NOMO-1 (cell line): ENCODE measurements around the gene GSTO1.

Source experiments
- DNase-seq, 2 experiments: peaks; one replicate each; lab custom pipeline; 2025; ENCODE audit not compliant: unreplicated experiment in 2 of 2; lab: John Stamatoyannopoulos, UW

GSTO1 gene

DNA sequence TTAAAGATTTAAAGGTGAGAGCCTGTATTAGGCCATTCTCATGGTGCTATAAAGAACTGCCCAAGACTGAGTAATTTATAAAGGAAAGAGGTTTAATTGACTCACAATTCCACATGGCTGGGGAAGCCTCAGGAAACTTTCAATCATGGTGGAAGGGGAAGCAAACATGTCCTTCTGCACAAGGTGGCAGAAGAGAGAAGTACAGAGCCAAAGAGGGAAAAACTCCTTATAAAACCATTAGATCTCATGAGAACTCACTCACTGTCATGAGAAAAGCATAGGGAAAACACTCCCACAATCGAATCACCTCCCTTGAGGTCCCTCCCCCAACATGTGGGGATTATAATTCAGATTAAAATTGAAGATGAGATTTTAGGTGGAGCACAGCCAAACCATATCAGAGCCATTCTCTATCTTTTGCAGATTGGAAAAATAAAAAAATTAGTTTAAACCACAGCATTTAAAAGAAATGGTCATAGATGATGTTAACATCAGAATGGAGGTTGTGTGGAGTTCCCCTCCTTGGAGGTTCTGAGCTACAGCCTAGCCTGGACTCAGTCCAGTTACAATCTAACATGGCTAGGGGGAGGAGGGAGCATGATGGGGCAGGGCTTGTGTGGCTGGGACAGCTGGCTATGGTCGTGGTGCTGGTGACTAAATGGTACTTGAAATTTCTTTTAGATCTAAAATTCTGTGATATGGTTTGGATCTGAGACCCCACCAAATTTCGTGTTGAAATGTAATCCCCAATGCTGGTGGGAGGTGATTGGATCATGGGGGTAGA, 47.4 kb downstream of the GSTO1 start:
- no peak for DNase-seq

DNA sequence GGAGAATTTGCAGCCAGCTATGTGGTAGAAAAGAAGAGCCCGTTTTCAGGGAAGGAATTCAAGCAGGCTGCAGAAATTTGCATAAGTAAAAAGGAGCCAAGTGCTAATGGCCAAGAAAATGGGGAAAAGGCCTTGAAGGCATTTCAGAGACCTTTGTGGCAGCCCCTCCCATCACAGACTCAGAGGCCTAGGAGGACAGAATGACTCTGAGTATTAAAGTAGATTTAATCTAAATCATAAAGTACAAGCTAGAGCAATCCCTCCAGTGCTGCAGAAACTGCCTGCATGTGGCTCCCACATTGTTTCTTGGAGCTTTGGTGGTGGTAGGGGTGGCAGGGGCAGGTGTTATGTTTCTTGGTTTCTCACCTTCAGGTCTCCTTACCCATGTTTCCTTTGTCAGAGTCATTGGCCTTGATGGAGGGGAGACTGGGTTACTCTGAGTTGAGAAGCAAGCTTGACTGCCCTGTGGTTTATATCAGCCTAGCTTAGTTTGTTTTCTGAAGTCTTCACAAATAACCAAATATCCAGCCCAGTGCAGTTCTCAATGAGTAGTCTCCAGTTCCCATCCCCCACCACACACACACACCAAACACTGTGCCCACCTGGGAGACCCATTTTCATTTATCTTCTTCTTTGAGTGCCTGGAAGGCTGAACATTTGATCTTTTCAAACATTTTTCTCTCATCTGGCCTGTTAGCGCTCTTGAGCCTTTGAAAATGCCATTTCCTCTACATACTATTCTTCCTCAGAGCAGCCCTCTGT, 49.1 kb downstream of the GSTO1 start:
- no peak for DNase-seq

DNA sequence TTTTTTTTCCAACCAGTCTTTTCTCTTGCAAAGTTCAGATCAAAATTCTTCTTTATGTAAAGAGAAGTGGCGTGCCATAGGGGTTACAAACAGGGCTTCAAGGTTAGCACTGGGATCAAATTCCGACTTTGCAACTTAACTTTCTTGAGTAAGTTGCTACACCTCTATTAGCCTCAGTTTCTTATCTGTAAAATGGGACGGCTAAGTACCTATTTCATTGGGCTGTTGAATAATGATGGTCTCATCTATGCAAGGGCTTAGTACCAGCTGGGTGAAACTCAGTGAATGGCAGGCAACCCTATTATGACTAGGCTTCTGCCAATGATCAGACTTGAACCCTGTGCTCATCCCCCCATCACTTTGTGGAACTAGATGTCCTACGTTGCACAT, 49.7 kb downstream of the GSTO1 start:
- DNase-seq: no peak

DNA sequence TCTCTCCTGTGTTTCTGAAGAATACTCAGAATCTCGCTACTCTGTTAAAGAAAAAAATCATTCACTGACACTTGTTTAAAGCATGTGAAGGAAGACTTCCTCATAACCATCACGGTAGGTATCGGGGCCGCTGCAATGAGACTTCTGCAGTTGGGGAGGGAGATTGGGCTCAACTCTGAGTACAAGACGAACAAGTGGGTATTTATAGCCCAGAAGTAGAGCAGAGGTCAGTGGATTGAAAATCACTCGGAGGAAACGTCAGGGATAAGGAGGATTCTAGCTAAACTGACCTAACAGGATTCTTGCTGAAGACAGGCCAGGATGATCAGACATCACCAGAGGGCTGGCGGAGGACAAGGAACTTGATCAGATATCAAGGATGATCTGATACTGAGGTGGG, 50.2 kb downstream of the GSTO1 start:
- DNase-seq: no peak

DNA sequence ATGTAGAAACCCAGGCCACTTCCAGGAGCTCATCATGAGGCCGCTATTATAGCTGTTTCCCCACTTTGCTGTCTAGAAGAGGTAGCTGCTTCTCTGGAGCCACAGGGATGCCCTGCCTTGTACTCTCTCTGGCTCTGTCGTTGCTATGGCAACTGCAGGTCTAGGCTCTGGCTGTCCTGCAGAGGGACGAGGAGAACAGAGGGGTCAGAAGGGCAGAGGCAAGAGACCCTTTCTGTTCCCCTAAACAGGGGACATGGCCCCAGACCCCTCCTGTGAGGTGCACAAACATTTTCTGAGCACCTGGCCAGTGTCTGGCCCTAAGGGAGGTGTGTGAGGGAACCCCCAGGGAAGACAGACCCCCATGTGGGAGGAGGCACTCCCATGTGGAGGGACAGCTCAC, 52.2 kb downstream of the GSTO1 start:
- DNase-seq: no peak

DNA sequence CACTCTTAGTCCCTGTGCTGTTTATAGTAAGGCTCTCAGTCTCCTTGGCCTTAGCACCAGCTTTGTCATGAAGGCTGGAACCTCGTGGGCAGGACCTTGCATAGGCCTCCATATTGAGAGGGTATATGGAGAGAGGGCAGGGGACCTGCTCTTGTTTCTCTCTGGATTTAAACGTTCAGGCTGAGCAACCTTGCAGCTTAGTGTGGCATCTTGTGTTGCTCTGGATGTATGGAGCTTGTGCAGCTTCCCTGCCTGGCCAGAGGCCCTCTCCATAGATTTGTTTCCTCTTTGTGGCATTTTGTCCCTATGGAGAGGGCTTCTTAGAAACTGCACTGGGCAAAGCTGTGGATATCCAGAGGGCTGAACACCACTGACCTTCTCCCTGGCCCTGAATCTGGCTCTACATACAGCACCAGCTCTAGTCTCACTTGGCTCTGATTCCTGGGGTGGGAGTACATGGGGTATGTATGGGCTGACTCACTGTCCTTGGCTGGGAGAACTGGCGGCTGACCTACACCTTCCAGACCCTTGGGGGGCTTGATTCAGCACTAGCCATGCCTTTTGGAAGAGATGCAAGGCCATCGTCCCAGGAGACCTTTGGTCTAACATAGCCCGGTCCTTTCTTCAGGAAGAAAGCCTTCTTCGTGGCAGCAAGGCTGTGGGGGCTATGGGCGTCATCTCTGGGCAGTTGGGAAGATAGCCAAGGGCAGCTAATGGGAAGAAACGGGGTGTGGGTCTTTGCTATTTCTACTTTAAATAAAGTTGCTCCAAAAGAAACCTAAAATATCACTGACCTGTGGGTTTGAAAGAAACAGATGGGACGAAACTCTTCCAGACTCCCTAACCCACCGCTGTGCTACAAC, 53.1 kb downstream of the GSTO1 start:
- DNase-seq: no peak

DNA sequence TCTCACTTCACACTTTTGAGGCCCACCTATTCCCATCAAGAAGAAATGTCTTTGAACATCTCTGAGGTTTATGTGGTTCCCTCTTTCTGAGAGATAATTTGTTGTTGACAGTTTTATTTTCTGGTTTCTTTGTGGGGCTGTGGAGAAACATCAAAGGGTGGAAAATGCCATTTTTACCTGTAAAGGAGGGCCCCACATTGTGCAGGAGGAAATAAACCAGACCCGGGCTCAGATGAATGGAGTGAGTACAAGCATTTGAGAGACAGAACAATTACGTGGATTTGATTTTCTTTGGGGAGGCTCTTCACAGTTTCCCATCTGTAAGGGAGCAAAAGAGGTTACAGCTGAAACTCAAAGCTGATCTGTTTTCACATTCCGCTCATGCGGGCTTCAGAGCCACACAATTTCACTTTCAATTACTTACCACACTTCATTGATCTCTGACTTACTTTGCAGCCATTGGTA, 53.8 kb downstream of the GSTO1 start:
- no peak for DNase-seq

DNA sequence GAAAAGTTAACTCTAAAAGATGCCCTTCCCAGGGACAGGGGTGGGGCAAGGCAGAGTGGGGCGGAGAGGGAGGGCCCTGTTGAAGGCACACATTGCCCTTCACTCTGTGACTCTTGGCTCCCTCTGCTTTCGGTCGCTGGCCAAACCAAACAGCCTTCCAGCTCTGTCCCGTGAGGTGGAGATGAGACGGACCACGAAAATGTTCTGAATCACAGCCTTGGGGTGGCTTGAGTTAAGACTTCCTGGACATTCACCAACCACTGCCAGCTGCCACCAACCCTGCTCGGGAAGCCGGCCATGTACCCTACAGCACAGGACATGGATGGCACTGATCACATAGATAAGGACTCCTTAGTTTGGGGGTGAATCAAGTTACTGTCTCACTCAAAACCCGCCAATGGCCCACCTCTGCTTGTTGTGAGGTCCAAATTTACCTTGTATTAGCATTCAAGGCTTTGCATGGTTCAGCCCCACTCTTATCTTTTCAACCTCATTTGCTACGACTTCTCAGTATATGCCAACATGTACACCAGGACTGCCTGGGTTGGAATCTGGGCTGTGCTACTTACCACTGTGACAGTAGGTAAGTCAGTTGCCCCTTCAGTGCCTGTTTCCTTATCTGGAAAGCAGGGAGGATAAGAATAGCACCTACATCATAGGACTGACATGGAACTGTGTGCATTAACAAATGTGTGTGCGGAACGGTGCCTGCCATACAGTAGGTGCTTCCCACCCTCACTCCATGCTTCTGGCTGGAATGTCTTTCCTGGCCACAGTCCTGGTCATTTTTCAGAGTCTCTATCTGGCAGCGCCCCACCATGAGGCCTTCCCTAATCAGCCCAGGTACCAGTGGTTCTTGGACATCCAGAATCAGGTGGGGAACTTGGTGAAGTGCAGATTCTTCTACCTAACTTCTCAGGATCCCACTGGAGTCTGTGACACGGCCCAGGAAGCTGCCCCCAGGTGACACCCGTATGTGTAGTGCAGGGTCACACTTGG, 55.6 kb downstream of the GSTO1 start:
- DNase-seq: no peak

DNA sequence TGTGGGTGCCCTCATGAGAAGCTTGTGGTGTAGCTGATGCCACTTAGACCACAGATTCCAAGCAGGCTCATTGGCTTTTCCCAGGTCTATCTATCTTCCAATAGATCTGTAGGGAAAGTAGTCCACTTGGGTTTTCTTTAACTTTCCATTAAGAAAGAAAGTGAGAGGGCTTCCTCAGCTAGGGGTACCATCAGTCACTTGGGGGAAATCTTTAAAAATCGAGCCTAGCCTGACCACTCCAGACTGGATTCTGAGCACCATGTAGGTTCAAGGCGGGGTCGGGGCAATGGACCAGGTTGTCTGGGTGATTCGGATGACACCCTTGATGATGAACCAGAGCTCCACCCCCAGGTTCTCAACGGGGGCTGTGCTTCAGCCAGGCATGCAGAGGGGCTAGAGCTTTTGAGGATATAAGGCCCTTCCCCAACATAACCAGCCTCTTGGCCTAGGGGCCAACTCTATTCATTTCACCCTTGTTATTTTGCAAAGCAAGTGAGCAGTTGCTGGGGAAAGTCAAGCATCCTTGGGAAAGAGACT, 56.6 kb downstream of the GSTO1 start:
- no peak for DNase-seq

DNA sequence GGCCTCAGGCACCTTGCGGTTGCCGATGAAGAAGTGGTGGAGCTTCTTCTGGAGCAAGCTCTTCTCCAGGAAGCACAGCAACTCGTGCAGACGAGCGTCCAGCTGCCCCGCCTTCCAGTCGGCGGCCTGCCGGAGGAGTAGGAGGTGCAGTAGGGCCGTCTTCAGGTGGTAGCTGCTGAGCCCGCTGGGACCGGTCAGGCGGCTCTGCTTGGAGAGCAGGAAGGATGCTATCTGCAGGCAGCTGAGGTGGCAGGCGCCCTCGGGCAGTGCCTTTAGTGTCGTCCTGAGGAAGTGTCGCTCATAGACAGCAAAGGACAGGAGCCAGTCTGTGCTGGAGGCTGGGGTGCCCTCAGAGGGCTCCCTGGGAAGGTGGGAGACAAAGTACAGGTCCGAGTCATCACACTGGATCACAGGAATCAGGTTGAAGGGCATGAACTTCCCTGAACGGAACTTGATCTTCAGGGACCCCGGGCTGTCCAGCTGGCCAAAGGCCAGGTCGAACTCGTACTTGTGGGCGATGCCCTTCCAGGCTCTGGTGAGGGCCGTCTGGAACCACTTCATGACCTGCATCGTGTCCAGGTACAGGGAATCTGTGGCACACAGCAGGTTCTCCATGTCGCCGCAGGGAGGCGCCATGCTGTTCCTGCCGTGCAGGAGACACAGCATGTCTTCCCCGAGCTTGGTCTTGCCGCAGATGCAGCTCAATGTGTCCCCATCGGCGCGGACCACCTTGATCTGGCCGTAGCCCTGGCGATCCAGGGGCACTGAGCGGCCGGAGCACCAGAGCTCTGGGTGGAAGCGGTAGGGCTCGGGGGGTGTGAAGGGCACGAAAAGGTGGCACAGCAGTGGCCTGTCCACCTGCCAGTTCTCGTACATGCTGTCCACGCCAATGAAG, 60.1 kb downstream of the GSTO1 start:
- no peak for DNase-seq

DNA sequence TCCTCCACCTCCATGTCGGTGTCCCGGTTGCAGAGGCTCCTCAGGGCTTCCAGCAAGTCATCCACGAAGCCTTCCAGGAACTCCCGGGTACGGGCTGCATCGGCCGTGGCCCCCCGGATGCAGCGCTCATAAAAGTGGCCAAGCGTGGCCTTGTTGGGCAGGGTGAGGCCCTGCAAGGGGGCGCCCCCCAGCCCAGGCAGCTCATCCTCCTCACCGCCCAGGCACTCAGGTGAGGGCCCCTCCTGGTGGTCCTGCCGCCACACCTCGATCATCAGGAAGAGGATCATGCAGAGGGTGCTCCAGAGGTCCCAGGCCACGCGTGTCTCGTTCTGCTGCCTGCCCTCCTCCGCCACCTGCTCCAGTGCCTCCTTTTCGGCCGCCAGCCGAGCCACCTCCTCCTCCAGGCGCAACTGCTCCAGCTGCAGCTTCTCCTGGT, 60.8 kb downstream of the GSTO1 start:
- DNase-seq: no peak

DNA sequence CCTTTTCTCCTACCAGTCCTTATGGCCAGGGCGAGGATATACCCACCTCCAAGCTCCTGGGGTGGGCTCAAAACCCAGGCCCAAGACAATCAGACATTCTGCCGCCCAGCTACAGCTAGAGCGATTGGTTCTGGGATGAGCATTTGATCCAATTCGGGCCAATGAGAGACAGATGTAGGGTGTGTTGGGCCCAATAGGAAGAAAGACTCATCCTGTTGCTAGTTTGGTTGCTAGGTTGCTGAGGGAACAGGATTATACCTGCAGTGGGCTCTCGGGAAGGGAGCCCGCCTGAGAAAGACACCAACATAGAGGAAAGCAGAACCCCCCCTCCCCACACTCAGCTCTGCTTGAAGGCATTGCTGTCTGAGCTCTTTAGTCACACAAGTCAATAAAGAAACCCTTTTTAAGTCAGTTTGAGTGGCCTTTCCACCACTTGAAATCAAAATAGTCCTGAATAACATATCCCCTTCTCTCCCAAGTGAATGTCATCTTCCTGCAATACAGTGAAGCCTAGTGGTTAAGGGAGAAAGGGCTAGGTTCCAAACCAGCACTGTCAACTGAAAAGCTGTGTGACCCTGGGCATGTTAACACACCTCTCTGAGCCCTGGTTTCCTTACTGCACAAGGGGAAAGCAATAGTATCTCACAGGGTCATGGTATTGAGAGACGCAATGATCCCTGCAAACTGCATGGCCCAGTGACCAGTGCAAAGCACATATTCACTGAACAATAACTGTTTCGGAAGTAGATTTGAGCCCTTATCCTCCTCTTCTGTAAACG, 61.8 kb downstream of the GSTO1 start:
- DNase-seq: no peak
